ENCODE data around the gene RCCD1.

GRCh38 chr15:90967206-90967605, 12.5 kb downstream of the RCCD1 start:
- TF ChIP-seq POLR2AphosphoS5 (IDR thresholded peaks at IDR 0.05; ENCODE audit: insufficient read depth, low read depth, low read length) = no peak
- no peak for TF ChIP-seq MYC (IDR thresholded peaks at IDR 0.05; ENCODE audit: low read depth, low read length)
- TF ChIP-seq CTCF (IDR thresholded peaks at IDR 0.05; ENCODE audit: extremely low read depth in 1 of 2, insufficient read depth in 1 of 2, low read depth in 1 of 2, low read length in 2 of 2) = no peak
- TF ChIP-seq POLR2A (IDR thresholded peaks at IDR 0.05; ENCODE audit: low read depth, low read length) = no peak
- no peak for TF ChIP-seq EZH2 (IDR thresholded peaks at IDR 0.05; ENCODE audit: borderline replicate concordance, low read depth, low read length, severe bottlenecking)
- TF ChIP-seq GATA2 (IDR thresholded peaks at IDR 0.05; ENCODE audit: insufficient read depth, insufficient read length, low read depth, low read length) = no peak
